GM12878 (cell line): ENCODE measurements around the gene CARD19. TPM values are rescaled to one million over a fixed set of nuclear protein-coding genes. Genes with fewer than 3 reads are reported as not detected.

Experiments used
- ATAC-seq: fragments of 200-7000 bp; cut with Tn5 transposase; 3 replicates; pipeline ENCODE4 v1.9.1; 2020; ENCODE audit warnings: mild to moderate bottlenecking, moderate library complexity
- BruUV-seq: library from RNA; stranded (reverse); fragments of 400-500 nt; replicated peaks from 2 replicates; lab custom pipeline; 2021; lab: Mats Ljungman, UMichigan
- CTCF ChIA-PET: fragments of 300-600 bp; sonication (Branson Sonifier 250); formaldehyde crosslinking; extraction: SDS; loops from one replicate; lab custom pipeline; 2021; ENCODE audit warnings: inconsistent platforms; lab: Yijun Ruan, JAX
- POLR2A ChIA-PET: fragments of 350-600 bp; formaldehyde crosslinking; extraction: SDS; loops from one replicate; lab custom pipeline; 2021; ENCODE audit warnings: inconsistent platforms; lab: Charles Lee
- RAD21 ChIA-PET: fragments of 300-600 bp; sonication (Branson Sonifier 250); formaldehyde crosslinking; loops from one replicate; lab custom pipeline; 2023; ENCODE audit warnings: antibody characterized with exemption; ENCODE audit not compliant: unreplicated experiment; lab: Charles Lee
- SMC1A ChIA-PET: fragments of 300-600 bp; sonication (Branson Sonifier 250); formaldehyde crosslinking; loops from one replicate; lab custom pipeline; 2023; ENCODE audit not compliant: unreplicated experiment, uncharacterized antibody; lab: Charles Lee
- DNase-seq: peaks from one replicate; pipeline ENCODE4 v3.0.0-alpha.2; 2011; ENCODE audit warnings: low read depth, low spot score
- FAIRE-seq: peaks from 3 replicates; lab custom pipeline; 2011; peaks lifted over from hg19 to GRCh38; lab: Jason Lieb, UNC
- H2AFZ ChIP-seq: 2 replicates; pipeline ENCODE4 v1.6.0; 2011; ENCODE audit warnings: low read depth, low read length, control low read depth; ENCODE audit not compliant: control insufficient read depth
- H3K27ac ChIP-seq: 2 replicates; pipeline ENCODE4 v1.5.1; 2011; ENCODE audit warnings: control low read depth; ENCODE audit not compliant: control insufficient read depth, insufficient read depth
- H3K27me3 ChIP-seq, 2 experiments: replicated peaks in 1 of 2; 2 replicates each; pipeline versions ENCODE4 v1.6.0 to v1.6.1; 2011; ENCODE audit warnings: low read length in 1 of 2; ENCODE audit not compliant: control insufficient read depth in 2 of 2, insufficient read depth in 2 of 2
- H3K36me3 ChIP-seq, 2 experiments: 2 replicates each; pipeline ENCODE4 v1.5.1; 2011; ENCODE audit warnings: low read length in 1 of 2; ENCODE audit not compliant: control insufficient read depth in 2 of 2, insufficient read depth in 2 of 2
- H3K4me1 ChIP-seq: 2 replicates; pipeline ENCODE4 v1.6.1; 2011; ENCODE audit warnings: mild to moderate bottlenecking, low read length, moderate library complexity, mixed read lengths; ENCODE audit not compliant: control insufficient read depth, insufficient read depth
- H3K4me2 ChIP-seq: 2 replicates; pipeline ENCODE4 v1.6.0; 2011; ENCODE audit warnings: control low read depth; ENCODE audit not compliant: control insufficient read depth, insufficient read depth
- H3K4me3 ChIP-seq: fragments of 200-600 bp; sonication (generic); 2 replicates; pipeline ENCODE4 v1.5.1; 2016
- H3K79me2 ChIP-seq: 2 replicates; pipeline ENCODE4 v1.6.0; 2011; ENCODE audit warnings: low read length; ENCODE audit not compliant: control insufficient read depth, insufficient read depth
- H3K9ac ChIP-seq: 2 replicates; pipeline ENCODE4 v1.8.0; 2011; ENCODE audit warnings: low read length, control low read depth, mixed read lengths; ENCODE audit not compliant: control insufficient read depth, insufficient read depth
- H3K9me3 ChIP-seq: replicated peaks from 3 replicates; pipeline ENCODE4 v1.5.1; 2011; ENCODE audit warnings: mild to moderate bottlenecking, low read length; ENCODE audit not compliant: control insufficient read depth, insufficient read depth
- H4K20me1 ChIP-seq: 2 replicates; pipeline ENCODE4 v1.6.0; 2011; ENCODE audit not compliant: control insufficient read depth, insufficient read depth
- ASH2L ChIP-seq: fragments of 300-600, 200-600 bp; sonication (generic); IDR thresholded peaks from 2 replicates; pipeline ENCODE4 v1.6.1; 2017; ENCODE audit warnings: low read depth, mild to moderate bottlenecking, borderline replicate concordance
- ATF7 ChIP-seq: fragments of 450-650 bp; IDR thresholded peaks from 2 replicates; pipeline ENCODE4 v1.6.1; 2016; ENCODE audit warnings: low read depth, mild to moderate bottlenecking
- CBX3 ChIP-seq: fragments of 200-600 bp; sonication (generic); IDR thresholded peaks from 2 replicates; pipeline ENCODE4 v1.6.1; 2016; ENCODE audit warnings: low read depth, borderline replicate concordance
- CEBPB ChIP-seq, 2 experiments: fragments of 150-350 bp in 1 of 2; IDR thresholded peaks; 2 replicates each; pipeline ENCODE4 v1.6.1; 2012 to 2014; ENCODE audit warnings: low read depth in 2 of 2, low read length in 2 of 2, borderline replicate concordance in 1 of 2, inconsistent platforms in 1 of 2
- FOXK2 ChIP-seq: fragments of 450-650 bp; IDR thresholded peaks from 2 replicates; pipeline ENCODE4 v1.6.1; 2017; ENCODE audit warnings: mild to moderate bottlenecking, moderate library complexity
- KAT2A ChIP-seq: conservative IDR thresholded peaks from 2 replicates; pipeline ENCODE4 v1.6.1; 2011; ENCODE audit warnings: low read depth, low read length; ENCODE audit not compliant: control insufficient read depth
- NFXL1 ChIP-seq: fragments of 450-650 bp; IDR thresholded peaks from 2 replicates; pipeline ENCODE4 v1.6.1; 2017; ENCODE audit warnings: antibody characterized with exemption, mild to moderate bottlenecking, borderline replicate concordance
- PAX8 ChIP-seq: fragments of 450-650 bp; IDR thresholded peaks from 2 replicates; pipeline ENCODE4 v1.6.1; 2017; ENCODE audit warnings: mild to moderate bottlenecking, moderate library complexity
- POLR2AphosphoS2 ChIP-seq: IDR thresholded peaks from 2 replicates; pipeline ENCODE4 v1.6.1; 2011; ENCODE audit warnings: low read depth, mild to moderate bottlenecking, low read length, improper control_type of control experiment, moderate library complexity
- SMAD5 ChIP-seq: IDR thresholded peaks from 2 replicates; pipeline ENCODE4 v1.6.1; 2016; ENCODE audit warnings: antibody characterized with exemption, low read depth
- YBX1 ChIP-seq: fragments of 450-650 bp; IDR thresholded peaks from 2 replicates; pipeline ENCODE4 v1.6.1; 2016; ENCODE audit warnings: antibody characterized with exemption
- YY1 ChIP-seq: IDR thresholded peaks from 2 replicates; pipeline ENCODE4 v1.6.1; 2011; ENCODE audit warnings: low read depth, mild to moderate bottlenecking, low read length
- WGBS: methylation state at CpG from one replicate; pipeline ENCODE4 v1.1.6; 2016; ENCODE audit warnings: low lambda C conversion rate; ENCODE audit not compliant: insufficient replicate concordance, insufficient coverage; ENCODE audit errors: missing lambda C conversion rate; 5-methylcytosine and 5-hydroxymethylcytosine counted together
- in situ Hi-C: fragments of 300-500 bp; cut with MboI; formaldehyde crosslinking; loops from 9 replicates; pipeline ENCODE4 v1.14.3; 2018; ENCODE audit warnings: mixed read lengths
- intact Hi-C: fragments of 100-400 bp; cut with micrococcal nuclease; formaldehyde crosslinking; loops from one replicate; pipeline ENCODE4 v1.14.2; 2022; ENCODE audit not compliant: unreplicated experiment
- polyA plus RNA-seq, 11 experiments: library from polyadenylated mRNA; depleted of rRNA in 4 of 11; unstranded in 6 of 11; stranded (reverse) in 5 of 11; fragments of >200 nt; fragmentation: Nextera tagmentation in 4 of 11; fragmentation: Illumina TruSeq in 1 of 11; extraction: Ambion mirVana in 4 of 11; extraction: Trizol in 1 of 11; gene quantifications; 1 replicate in 1 of 11; 2 replicates in 10 of 11; pipeline versions ENCODE4 v1.2.1 to v1.2.3, GENCODE V29; 2011 to 2016; ENCODE audit warnings: inconsistent platforms in 2 of 11, missing spikeins in 2 of 11, low read depth in 1 of 11
- total RNA-seq, 4 experiments: library from RNA; depleted of rRNA in 3 of 4; stranded (reverse); fragments of >200 nt in 3 of 4; fragmentation: Illumina TruSeq in 1 of 4; extraction: Trizol in 1 of 4; gene quantifications; 2 replicates each; pipeline versions ENCODE4 v1.2.1 to v1.2.3, GENCODE V29; 2013 to 2021
- TF ChIP-seq, protein P1 (sequence below): IDR thresholded peaks from 2 replicates; pipeline ENCODE4 v1.6.1; 2012; ENCODE audit warnings: improper control_type of control experiment, low read depth, low read length; ENCODE audit not compliant: insufficient replicate concordance
- TF ChIP-seq, protein P2 (sequence below): IDR thresholded peaks from 2 replicates; pipeline ENCODE4 v1.6.1; 2011; ENCODE audit warnings: low read depth, low read length, improper control_type of control experiment, borderline replicate concordance

The CARD19 gene
- total and polyA plus RNA-seq, 10 of the 15 experiments (the other 5 are each of a cell fraction or from before 2014, with no cell fraction given) = 0.61 to 41.6 (median 19.9) TPM

DNA sequence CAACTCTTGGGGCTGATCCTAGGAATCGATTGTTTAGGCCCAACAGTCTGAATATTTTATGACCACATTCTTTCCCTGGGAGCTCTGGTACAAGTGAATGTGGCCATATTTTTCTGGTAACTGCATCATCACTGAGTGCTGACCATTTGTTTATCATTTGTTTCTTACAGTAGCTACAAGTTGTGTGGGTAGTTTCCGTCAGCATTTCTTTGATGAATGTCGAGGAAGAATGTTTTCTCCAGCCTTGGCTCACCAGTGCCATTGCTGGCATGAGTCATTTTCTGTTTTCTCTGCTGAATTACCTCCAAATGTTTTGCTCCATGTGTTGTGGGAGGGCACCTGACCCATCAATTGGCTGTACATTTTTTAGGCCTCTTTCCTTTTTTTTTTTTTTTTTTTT lies 14.1 kb upstream of the CARD19 start (continued):
- no peak for TF ChIP-seq NFXL1
- no peak for TF ChIP-seq SMAD5
- TF ChIP-seq POLR2AphosphoS2 = no peak
- no peak for TF ChIP-seq PAX8

DNA sequence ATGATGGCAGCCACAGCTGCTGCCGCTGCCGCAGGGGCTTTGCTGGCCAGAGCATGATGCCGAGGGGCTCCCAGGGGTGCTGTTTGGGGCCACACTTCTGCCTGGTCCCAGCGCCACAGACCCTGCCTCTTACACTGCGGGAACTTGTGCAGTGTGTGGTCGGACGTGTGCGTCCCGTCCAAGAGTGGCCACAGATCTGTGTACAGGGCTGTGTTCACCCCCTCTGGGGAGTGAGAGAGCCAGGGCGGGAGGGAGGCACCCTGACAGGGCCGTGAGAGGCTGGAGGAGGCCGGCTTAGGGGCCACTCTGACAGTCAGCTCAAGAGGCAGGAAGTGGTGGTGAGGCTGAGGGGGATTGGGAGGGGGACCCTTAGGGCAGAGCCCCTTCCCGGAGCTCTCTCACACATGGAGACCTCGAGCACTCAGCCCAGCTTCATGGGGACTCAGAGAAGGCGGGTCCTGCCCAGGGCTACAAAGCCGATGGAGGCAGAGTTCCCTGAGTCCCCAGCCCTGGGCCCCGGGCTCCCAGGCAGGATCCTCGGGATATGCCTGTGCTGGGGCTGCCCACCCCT lies 13.1 kb upstream of the CARD19 start:
- TF ChIP-seq, protein P1, sequence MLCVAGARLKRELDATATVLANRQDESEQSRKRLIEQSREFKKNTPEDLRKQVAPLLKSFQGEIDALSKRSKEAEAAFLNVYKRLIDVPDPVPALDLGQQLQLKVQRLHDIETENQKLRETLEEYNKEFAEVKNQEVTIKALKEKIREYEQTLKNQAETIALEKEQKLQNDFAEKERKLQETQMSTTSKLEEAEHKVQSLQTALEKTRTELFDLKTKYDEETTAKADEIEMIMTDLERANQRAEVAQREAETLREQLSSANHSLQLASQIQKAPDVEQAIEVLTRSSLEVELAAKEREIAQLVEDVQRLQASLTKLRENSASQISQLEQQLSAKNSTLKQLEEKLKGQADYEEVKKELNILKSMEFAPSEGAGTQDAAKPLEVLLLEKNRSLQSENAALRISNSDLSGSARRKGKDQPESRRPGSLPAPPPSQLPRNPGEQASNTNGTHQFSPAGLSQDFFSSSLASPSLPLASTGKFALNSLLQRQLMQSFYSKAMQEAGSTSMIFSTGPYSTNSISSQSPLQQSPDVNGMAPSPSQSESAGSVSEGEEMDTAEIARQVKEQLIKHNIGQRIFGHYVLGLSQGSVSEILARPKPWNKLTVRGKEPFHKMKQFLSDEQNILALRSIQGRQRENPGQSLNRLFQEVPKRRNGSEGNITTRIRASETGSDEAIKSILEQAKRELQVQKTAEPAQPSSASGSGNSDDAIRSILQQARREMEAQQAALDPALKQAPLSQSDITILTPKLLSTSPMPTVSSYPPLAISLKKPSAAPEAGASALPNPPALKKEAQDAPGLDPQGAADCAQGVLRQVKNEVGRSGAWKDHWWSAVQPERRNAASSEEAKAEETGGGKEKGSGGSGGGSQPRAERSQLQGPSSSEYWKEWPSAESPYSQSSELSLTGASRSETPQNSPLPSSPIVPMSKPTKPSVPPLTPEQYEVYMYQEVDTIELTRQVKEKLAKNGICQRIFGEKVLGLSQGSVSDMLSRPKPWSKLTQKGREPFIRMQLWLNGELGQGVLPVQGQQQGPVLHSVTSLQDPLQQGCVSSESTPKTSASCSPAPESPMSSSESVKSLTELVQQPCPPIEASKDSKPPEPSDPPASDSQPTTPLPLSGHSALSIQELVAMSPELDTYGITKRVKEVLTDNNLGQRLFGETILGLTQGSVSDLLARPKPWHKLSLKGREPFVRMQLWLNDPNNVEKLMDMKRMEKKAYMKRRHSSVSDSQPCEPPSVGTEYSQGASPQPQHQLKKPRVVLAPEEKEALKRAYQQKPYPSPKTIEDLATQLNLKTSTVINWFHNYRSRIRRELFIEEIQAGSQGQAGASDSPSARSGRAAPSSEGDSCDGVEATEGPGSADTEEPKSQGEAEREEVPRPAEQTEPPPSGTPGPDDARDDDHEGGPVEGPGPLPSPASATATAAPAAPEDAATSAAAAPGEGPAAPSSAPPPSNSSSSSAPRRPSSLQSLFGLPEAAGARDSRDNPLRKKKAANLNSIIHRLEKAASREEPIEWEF = no peak
- TF ChIP-seq, protein P2, sequence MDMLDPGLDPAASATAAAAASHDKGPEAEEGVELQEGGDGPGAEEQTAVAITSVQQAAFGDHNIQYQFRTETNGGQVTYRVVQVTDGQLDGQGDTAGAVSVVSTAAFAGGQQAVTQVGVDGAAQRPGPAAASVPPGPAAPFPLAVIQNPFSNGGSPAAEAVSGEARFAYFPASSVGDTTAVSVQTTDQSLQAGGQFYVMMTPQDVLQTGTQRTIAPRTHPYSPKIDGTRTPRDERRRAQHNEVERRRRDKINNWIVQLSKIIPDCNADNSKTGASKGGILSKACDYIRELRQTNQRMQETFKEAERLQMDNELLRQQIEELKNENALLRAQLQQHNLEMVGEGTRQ = no peak
- TF ChIP-seq CEBPB (IDR thresholded peaks at IDR 0.05; ENCODE audit: borderline replicate concordance in 1 of 2, low read depth in 2 of 2, low read length in 2 of 2) = no peak
- no peak for TF ChIP-seq ATF7
- no peak for TF ChIP-seq CBX3
- TF ChIP-seq KAT2A = no peak
- no peak for TF ChIP-seq ASH2L
- TF ChIP-seq YBX1 = no peak
- no peak for TF ChIP-seq FOXK2
- TF ChIP-seq YY1 = no peak
- Histone ChIP-seq H3K9me3 (peaks cover 1% of the 10 kb centered on the region; the same call in 2 of the 3 replicates), H2AFZ (no peak overlapping the region), H3K4me1 (peaks cover 3% of the 10 kb centered on the region; the same call in 1 of the 2 replicates), H3K27ac (no peak overlapping the region), H3K9ac (no peak overlapping the region), H3K4me2 (no peak overlapping the region), H3K27me3 (no peaks in the 10 kb centered on the region), H3K36me3 (peaks cover 13 to 21% of the 10 kb centered on the region in 2 experiments), H3K79me2 (no peaks in the 10 kb centered on the region), H3K4me3 (no peak overlapping the region), H4K20me1 (no peaks in the 10 kb centered on the region)
- RAD21 ChIA-PET = no interaction called here
- intact Hi-C loops = no loop called here
- WGBS = 85% methylated on average over 16 of the region's 18 CpGs
- DNase-seq (no peak), FAIRE-seq (no peak), ATAC-seq (no peak)
- POLR2A ChIA-PET = interaction anchor here (1.3 kb wide), 1 partner anchor 9 kb away, joined by 8 read pairs; no protein-coding TSS in a partner anchor
- CTCF ChIA-PET = no interaction called here
- in situ Hi-C loops = no loop called here
- BruUV-seq = no TSS peak
- SMC1A ChIA-PET = no interaction called here
